DMS153 treated with DMSO at 0.1 percent for 48 hours (cell line): ENCODE data around the gene HRG.
A peak's percentile ranks its signal among the peaks of the same experiment; 100 is the strongest.
"Not testable (repeated sequence)": the region's sequence is repeated elsewhere in the genome, so short reads cannot be mapped to it uniquely, and the experiment has no call there.

ENCODE experiments used
- DNase-seq: peaks from one replicate; lab custom pipeline; 2025; ENCODE audit not compliant: unreplicated experiment; lab: John Stamatoyannopoulos, UW

The HRG gene, protein sequence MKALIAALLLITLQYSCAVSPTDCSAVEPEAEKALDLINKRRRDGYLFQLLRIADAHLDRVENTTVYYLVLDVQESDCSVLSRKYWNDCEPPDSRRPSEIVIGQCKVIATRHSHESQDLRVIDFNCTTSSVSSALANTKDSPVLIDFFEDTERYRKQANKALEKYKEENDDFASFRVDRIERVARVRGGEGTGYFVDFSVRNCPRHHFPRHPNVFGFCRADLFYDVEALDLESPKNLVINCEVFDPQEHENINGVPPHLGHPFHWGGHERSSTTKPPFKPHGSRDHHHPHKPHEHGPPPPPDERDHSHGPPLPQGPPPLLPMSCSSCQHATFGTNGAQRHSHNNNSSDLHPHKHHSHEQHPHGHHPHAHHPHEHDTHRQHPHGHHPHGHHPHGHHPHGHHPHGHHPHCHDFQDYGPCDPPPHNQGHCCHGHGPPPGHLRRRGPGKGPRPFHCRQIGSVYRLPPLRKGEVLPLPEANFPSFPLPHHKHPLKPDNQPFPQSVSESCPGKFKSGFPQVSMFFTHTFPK

DNA sequence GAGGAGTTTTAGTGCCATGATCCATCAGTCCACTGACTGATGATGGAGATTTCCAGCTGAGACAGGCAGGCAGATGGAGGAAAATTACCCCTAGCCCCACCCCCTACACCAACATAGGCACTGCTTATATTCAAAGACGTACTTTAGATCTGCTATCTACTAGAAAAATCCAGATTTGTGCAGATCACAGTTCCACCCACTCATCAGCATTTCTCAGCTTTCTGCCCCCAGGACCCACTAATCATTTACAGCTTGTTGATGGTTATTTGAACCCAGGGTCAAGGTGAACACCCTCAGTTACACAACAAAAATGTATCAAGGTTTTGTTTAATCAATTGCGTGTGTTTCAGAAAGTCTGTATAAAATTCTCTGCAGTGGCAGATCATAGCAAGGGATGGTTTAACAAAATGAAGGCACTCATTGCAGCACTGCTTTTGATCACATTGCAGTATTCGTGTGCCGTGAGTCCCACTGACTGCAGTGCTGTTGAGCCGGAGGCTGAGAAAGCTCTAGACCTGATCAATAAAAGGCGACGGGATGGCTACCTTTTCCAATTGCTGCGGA, at the start of gene HRG:
Gene HRG (plus strand): TSS at position 390 of the 564 bp plus-strand sequence. CDS start 18 bp downstream, at position 408.
- DNase-seq = no peak

DNA sequence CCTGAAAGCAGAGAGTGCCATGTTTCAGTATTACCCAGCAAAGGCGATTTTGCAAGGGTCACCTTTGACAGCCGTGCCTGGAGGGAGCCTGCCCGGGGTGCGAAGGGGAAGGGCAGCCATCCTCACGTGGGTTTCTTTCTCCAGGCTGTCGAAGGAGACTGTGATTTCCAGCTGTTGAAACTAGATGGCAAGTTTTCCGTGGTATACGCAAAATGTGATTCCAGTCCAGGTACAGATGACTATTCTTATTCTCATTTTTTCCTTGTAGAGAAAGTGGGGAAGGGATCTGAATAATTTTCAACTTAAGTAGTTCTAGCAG, 49.6 kb upstream of the HRG start:
- DNase-seq = no peak

DNA sequence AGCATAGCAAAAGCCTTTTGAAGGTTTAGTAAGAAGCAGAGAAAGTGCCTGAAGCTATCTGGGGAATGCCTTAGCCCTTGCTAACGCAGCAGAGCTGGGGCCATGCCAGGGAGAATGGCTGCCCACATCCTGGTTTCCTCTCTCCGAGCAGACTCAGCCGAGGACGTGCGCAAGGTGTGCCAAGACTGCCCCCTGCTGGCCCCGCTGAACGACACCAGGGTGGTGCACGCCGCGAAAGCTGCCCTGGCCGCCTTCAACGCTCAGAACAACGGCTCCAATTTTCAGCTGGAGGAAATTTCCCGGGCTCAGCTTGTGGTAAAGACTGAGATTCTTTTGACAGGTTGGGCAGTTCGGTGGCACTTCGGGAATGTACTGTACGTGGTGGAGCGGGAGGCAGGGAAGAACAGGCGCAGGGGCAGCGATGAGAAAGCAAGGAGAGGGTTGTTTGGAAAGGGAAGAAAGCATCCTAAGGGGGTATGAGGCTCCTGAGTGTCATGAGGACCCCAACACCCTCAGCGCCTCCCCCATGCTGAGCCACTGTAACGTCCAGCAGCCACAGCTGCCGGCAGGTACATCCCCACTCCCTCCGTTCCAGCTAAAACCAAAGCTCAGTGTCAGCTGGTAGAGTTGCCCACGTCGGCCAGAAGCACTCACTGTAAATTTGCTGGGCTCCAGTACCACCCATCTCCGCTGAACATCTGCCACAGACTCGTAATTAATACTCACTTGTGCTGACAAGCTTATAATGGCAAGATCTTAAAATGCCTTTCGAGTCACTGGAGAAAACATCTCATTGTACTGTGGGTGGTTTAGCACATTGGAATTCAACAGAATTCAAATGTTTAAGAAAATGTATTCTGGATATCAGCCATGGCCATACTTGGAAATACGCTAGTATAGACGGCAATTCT, 48.5 kb upstream of the HRG start:
- peak; percentile 58 for DNase-seq

DNA sequence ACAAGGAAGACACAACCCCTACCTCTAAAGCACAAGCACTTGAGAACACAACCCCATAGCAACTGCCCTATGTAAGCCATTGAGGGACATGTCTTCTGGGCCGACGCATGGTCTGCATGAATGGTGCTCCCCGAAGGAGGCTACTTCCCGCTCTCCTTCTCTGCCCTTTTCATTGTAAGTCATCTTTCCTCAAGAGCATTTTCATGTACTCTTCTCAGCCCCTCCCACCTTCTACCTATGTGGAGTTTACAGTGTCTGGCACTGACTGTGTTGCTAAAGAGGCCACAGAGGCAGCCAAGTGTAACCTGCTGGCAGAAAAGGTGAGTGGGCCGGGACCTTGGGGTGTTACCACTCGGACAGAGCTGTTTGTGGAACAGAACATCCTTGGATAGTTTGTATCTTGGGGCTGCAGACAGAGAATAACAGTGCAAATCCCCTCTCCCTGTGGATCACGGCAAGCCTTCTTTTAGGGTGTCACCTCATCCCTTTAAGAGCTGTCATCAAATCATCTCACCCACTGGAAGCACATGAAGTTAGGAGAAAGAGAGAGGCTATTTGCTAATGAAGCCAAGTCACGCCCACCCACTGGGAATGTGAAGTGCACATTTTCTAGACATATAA, 47.4 kb upstream of the HRG start:
- DNase-seq = no peak

DNA sequence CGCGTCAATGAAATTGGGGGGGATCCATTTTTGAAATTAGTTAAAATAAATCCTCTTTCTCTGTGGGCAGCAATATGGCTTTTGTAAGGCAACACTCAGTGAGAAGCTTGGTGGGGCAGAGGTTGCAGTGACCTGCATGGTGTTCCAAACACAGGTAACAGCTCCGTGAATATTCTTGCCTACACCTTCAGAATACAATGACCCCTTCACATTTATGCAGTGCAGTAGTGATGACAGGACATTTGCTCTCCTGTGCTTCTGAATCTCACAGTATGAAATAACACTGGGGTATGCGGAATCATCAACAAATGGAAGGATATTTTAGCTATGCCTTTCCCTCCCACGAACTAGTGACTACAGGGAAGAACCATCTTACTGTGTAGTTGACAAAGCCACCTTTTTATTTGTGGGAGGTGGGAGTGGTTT, 46.0 kb upstream of the HRG start:
- DNase-seq = no peak

DNA sequence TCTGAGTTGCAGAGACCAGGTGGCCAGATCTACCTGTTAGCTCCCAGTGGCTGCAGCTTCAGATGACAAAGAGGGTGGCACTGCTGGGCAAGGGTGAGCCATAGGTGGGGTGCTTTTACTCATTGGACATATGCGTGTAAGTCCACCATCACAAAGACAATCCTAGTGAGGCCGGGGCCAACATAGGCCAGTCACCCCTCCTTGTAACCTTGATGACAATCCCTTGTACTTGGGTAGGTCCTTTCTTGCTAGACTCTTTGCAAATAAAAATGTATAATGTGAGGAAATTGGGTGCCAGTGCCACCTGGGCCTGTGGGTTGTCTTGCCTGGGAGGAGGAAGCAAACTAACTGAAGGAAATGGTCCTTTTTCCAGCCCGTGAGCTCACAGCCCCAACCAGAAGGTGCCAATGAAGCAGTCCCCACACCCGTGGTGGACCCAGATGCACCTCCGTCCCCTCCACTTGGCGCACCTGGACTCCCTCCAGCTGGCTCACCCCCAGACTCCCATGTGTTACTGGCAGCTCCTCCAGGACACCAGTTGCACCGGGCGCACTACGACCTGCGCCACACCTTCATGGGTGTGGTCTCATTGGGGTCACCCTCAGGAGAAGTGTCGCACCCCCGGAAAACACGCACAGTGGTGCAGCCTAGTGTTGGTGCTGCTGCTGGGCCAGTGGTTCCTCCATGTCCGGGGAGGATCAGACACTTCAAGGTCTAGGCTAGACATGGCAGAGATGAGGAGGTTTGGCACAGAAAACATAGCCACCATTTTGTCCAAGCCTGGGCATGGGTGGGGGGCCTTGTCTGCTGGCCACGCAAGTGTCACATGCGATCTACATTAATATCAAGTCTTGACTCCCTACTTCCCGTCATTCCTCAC, 45.4 kb upstream of the HRG start:
- DNase-seq = no peak

DNA sequence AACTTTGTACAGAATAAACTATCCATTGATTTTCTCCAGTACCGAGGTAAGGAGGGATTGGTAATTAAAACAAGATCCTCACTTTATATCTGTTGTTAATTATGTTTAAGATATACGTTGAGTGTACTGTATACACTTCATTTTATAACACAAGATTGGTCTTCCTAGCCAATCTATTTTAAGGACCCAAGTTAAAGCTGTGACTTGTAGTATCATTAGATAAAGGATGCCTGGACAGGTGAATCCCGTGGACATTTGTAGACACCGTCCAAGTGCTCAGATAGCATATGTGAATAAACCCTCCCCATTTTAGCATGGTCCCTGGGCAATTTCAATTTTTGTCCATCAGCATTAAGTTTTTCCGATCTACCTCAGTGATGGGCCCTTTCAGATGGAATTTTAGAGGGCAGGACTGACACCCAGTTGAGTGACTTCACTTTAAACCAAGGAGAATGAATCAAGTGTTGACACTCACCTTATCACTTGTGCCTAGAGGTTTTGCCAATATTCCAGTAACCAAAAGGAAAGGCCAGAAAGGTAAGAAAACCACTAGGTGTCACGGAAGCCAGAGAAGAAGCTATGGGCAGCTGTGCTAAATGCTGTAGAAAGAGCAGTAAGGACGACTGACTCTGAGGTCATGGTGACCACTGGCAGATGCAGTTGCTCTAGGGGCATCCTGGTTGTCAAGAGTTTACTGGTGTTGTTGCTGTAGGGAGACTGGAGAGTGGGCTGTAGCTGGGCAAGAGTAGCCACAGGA, 43.7 kb upstream of the HRG start:
- no peak for DNase-seq

DNA sequence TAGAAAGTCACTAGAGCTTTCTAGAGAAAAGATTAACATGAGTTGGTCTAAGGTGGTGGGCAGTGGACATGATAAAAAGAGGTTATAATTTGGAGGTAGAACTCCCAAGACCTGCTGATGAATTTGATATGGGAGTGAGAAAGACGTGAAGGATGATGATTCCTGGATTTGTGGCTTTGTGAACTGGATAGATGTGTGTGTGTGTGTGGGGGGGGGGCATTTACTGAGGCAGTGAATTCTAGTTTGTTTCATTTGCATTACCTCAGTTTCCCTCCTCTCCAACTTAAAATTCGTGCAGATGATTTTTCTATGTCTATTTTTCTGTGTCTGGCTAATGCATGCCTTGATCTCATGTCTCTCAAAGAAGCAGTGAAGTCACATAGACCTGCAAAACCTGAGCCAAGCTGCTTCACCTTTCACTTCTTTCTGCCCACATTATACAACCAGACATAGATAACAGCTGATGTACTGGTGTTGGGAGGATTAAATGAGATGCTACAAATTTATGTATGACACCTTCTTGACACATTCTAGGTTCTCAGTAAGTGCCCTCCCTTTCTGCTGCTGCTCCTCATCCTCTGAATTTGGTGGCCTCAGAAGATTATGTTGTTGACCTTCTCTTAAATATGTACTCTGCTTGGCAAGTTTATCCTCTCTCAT, 43.0 kb upstream of the HRG start:
- no peak for DNase-seq

DNA sequence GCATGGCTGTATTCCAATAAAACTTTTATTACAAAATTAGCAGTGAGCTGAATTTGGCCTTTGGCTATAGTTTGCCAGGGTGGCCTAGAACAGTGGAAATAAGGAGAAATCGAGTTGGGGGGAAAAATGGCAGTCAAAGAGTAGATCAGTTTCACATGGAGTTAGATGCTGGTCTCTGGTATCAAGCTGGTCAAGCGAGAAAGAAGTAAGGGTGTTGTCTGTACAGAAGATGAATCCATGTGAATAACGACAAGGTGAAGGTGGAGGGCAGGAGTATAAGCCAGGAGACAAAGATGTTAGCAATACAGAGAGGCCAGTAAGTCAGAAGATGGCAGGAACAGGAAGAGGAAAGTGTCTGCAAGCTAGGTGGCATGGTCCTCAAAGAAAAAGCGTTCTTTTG, 41.2 kb upstream of the HRG start:
- no peak for DNase-seq

DNA sequence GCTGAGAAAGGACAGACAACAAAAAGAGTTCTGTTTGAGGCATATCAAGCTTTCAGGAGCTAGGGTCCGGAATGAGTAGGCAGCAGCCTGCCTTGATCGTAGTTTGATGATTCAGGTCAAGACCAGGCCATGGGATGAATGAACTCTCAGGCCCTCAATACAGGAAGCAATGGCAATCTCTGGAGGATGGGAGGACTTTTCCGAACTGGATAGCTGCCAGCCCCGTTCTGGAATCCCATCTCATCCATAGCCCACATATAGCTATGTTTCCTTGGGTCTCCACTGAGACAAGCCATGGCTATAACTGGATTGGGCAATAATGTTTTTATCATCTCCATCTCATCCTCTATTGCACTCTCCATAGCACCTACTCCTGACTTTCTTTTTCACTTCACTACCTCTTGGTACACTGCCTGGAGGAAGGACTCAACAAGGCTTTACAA, 40.2 kb upstream of the HRG start:
- no peak for DNase-seq

DNA sequence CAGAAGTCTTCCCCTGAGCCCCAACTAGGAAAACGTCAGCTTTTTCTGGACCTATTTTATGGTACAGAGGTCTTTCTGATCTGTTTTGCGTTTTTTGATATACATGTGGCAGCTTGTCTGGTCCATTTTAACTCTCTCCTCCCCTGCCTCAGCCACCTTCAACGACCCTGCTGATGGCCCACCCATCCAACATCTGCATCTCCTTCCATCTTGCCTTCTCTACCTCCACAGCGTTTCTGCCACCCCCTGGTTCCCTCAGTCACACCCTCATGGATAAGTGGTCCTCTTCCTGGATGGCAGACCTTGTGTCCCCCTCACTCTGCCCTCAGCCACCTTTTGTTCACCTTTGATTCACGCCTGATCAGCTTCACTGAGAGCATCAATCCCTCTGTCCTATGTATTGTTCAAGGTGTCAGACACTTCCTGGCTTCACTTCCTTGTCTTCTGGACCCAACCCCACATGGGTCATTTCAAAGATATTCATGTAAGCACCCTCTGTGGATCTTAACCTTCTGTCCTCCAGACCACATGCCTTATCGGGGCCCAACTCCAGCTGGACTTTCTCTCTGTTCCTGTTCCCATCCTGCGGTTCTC, 39.5 kb upstream of the HRG start:
- no peak for DNase-seq

DNA sequence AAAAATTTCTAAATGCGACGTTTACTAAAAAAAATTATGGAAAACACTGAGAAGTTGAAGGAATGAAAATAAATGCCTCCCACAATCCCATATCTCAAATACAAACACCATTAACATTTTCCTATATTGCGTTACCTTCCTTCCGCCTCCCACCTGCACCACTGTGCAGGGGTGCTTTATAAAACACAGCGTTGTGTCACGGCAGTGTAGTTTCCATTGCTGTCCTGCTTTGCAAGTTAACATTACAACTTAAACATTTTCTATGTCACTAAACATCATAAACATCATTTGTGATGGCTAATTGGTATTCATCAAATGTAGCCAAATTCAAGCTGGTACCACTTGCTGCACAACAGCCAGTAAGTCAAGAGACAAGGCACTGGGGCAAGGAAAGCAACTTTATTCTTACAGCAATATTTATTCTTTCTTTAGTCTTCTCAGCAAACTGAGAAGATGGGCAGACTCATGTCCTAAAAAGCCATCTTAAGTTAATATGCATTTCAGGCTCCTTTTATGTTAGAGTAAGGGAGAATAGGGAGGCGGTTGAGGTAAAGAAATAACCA, 37.9 kb upstream of the HRG start:
- no peak for DNase-seq

DNA sequence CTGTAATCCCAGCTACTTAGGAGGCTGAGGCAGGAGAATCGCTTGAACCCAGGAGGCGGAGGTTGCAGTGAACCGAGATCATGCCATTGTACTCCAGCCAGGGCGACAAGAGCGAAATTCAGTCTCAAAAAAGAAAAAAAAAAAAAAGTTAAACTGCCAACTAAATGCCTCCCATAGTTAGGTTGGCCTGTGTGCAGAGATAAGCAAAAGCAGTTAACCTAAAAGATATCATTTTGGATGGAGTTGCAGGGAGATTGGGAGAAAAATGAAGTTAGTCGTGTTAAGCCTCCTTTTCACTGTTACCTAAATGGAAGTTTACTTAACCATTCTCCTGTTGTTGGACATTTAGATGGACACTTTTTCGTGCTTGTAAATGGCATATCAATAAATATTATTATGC, 37.1 kb upstream of the HRG start:
- DNase-seq = no peak

DNA sequence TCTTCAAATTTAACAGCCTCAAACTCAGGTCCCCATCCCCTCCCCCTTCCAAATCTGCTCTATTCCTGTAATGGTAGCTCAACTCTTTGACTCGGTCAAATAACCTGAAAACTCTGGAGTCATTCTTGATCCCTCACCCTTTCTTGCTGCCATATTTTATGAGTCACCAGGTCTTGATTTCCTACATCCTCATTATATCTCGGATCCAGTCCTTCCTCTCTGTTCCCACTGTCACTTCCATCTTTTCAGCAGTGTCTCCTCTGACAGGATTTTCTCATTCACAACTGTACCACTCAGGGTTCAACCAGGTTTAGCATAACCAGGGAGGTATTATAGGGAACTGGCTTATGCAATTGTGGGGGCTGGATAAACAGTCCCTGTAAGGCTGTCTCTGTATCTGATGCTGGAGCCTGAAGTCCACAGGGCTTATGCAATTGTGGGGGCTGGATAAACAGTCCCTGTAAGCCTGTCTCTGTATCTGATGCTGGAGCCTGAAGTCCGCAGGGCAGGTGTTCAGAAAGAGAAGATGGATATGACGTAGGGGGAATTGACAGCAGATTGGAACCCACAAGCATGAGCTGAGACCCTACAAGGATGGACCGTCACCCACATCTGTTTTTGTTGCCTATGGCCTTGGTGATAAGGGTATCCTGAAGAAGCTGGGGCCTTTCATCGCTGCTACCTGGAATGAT, 34.7 kb upstream of the HRG start:
- DNase-seq = no peak

DNA sequence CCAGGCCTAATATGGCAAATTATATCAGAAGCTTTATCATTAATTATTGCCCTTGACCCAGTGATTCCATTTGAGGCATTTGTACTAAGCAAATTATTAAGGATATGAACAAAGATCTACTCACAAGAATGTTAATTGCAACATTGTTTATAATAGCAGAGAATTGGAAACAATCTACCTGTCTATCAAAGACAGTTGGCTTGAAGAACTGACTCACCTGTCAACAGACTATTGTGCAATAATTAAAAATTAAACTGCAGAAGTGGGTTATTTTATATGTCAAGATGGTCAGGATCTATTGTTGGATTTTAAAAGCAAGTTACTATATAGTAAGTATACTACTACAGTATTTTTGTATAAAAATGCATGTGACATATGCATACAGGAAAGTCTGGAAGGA, 32.3 kb upstream of the HRG start:
- DNase-seq = no peak

DNA sequence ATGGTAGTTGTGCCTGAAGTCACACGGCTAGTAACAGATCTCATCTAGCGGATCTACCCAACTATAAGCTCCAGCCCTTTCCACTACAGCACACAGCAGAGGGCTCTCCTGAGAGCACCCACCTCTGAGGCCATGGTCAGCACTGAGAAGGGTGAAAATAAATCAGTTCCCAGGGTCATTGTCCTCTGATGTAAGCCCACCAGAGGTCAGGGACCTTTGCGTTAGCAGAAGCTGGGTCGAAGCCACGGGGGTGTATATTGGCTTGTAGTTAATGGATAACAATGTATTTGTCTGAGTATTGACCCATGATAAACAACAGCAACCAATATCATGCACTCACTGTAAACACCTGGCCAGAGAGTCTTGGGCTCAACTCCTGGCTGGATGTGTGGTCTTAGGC, 31.6 kb upstream of the HRG start:
- DNase-seq = not testable (repeated sequence)

DNA sequence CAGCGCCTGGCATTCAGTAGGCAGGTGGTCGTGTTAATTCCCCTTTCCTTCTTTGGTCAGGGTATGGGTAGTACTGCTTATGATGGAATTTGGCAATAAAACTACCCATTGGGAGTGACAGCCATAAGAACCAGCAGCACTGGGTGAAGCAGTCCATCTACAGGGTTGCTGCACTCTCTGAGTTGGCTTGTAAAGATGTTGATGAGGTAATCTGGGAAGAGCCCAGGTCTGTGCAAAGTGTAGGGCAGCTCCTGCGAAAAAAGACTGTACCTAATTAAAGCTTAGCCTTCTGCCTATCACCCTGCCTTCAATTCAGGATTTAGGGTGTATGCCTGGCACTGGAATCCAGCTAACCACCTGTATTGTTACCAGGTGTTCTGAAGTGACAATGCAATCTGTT, 30.3 kb upstream of the HRG start:
- DNase-seq = no peak

DNA sequence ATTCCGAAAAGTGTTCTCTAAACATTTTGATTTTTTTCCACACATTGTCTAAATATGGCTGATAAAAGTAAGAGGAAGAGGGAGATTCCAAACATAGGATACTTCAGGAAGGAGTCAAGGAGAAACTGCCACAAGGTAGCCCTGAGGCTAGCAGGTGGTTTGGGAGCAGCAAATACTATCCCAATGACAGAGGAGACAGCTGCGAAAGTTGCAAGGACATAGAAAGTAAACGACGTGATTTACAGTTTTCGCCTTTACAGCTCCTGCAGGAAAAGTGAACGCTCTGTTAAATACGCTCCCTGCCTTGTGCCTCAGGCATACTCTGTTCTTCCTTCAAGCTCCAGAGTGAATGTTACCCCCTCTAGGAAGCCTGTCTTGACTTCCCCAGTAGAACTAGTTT, 29.3 kb upstream of the HRG start:
- DNase-seq = no peak
